Sigmoid colon (tissue), 4 donors: ENCODE data around the gene TRIM9.

ENCODE experiments used
- POLR2AphosphoS5 ChIP-seq, 4 donors: sonication (generic); formaldehyde crosslinking; IDR thresholded peaks; one replicate each; pipeline ENCODE4 v1.6.1; 2017; ENCODE audit warnings: antibody characterized with exemption in 4 of 4
- TF ChIP-seq, protein P1 (sequence below), 4 experiments: fragments of 450-650 bp in 3 of 4; fragments of 200-600 bp in 1 of 4; IDR thresholded peaks; one replicate each; pipeline ENCODE4 v1.5.1; 2016 to 2019; ENCODE audit warnings: antibody characterized with exemption in 4 of 4, mild to moderate bottlenecking in 3 of 4, moderate library complexity in 2 of 4

DNA sequence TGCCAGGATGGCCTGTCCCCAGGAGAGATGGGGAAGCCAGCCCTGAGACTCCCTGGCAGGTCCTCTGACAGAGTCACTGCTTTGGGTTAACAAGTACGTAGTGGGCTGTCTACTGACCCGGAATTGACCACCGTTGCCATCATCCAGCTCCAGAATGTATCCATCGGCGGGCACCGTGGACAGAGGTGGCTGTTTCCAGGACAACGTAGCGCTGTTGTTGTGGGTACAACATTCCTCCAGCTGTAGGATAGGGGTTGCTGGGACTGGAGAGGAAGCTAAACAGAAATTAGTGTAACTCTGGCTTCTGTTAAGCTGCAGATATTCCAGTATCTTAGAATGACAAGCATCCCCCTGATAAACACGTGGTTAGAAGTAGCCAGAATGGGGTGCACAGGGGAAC lies 94.3 kb downstream of the TRIM9 start:
- TF ChIP-seq POLR2AphosphoS5 (IDR thresholded peaks at IDR 0.05), result no peak
- TF ChIP-seq, protein P1, sequence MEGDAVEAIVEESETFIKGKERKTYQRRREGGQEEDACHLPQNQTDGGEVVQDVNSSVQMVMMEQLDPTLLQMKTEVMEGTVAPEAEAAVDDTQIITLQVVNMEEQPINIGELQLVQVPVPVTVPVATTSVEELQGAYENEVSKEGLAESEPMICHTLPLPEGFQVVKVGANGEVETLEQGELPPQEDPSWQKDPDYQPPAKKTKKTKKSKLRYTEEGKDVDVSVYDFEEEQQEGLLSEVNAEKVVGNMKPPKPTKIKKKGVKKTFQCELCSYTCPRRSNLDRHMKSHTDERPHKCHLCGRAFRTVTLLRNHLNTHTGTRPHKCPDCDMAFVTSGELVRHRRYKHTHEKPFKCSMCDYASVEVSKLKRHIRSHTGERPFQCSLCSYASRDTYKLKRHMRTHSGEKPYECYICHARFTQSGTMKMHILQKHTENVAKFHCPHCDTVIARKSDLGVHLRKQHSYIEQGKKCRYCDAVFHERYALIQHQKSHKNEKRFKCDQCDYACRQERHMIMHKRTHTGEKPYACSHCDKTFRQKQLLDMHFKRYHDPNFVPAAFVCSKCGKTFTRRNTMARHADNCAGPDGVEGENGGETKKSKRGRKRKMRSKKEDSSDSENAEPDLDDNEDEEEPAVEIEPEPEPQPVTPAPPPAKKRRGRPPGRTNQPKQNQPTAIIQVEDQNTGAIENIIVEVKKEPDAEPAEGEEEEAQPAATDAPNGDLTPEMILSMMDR (IDR thresholded peaks at IDR 0.05), result no peak
